Activated CD8-positive, alpha-beta memory T cell treated with anti-CD3 and anti-CD28 coated beads for 36 hours (primary cell): ENCODE data around the gene SLC37A1. TPM values are rescaled to one million over a fixed set of nuclear protein-coding genes. Genes with fewer than 3 reads are reported as not detected.

Experiments used
- CTCF ChIA-PET: fragments of 350-600 bp; sonication (Branson Sonifier 250); formaldehyde crosslinking; loops from one replicate; lab custom pipeline; 2021; ENCODE audit warnings: antibody characterized with exemption; lab: Charles Lee
- POLR2A ChIA-PET: fragments of 350-600 bp; sonication (Branson Sonifier 250); formaldehyde crosslinking; loops from one replicate; lab custom pipeline; 2021; ENCODE audit warnings: antibody characterized with exemption; lab: Charles Lee
- total RNA-seq, 2 experiments: library from RNA; stranded (reverse); gene quantifications; one replicate each; pipeline ENCODE4 v1.2.3, GENCODE V29; 2021

The SLC37A1 gene
- total RNA-seq, 2 experiments from 2014 or later, result 13.6 to 14.8 TPM

GRCh38 chr21:42522271-42522670 lies 8.6 kb downstream of the SLC37A1 start:
- ChIA-PET POLR2A (no interaction called here), CTCF (no interaction called here)

- ChIA-PET CTCF (no interaction called here), POLR2A (no interaction called here)
Observed at GRCh38 chr21:42522771-42523170, 9.1 kb downstream of the SLC37A1 start.

- CTCF ChIA-PET, result no interaction called here
- POLR2A ChIA-PET, result no interaction called here
Observed at GRCh38 chr21:42523211-42523610, 9.6 kb downstream of the SLC37A1 start.

- ChIA-PET CTCF (interaction anchor here (0.9 kb wide), 1 partner anchor 13 kb away, joined by 3 read pairs; no protein-coding TSS in a partner anchor), POLR2A (interaction anchor here (1.1 kb wide), 1 partner anchor 9 kb away, joined by 4 read pairs; no protein-coding TSS in a partner anchor)
Observed at GRCh38 chr21:42523941-42524340, 10.3 kb downstream of the SLC37A1 start.

- CTCF ChIA-PET, result interaction anchor here (0.9 kb wide), 1 partner anchor 12 kb away, joined by 3 read pairs; no protein-coding TSS in a partner anchor
- POLR2A ChIA-PET, result interaction anchor here (1.1 kb wide), 1 partner anchor 10 kb away, joined by 4 read pairs; no protein-coding TSS in a partner anchor
Observed at GRCh38 chr21:42524341-42525028, 10.8 kb downstream of the SLC37A1 start.

GRCh38 chr21:42525029-42525581 lies 11.5 kb downstream of the SLC37A1 start:
- ChIA-PET POLR2A (interaction anchor here (1.0 kb wide), 1 partner anchor 11 kb away, joined by 3 read pairs; the partner anchor contains the start of gene SLC37A1), CTCF (interaction anchor here (0.9 kb wide), 1 partner anchor 12 kb away, joined by 3 read pairs; no protein-coding TSS in a partner anchor)

- ChIA-PET POLR2A (interaction anchor here (1.0 kb wide), 1 partner anchor 12 kb away, joined by 3 read pairs; the partner anchor contains the start of gene SLC37A1), CTCF (interaction anchor here (1.0 kb wide), 1 partner anchor 11 kb away, joined by 3 read pairs; no protein-coding TSS in a partner anchor)
Observed at GRCh38 chr21:42525676-42526378, 12.2 kb downstream of the SLC37A1 start.

GRCh38 chr21:42526379-42526727 lies 12.7 kb downstream of the SLC37A1 start:
- CTCF ChIA-PET, result interaction anchor here (1.0 to 1.1 kb wide), 2 partner anchors 12 to 14 kb away, joined by 3 to 4 read pairs; no protein-coding TSS in a partner anchor
- POLR2A ChIA-PET, result interaction anchor here (0.7 to 2.3 kb wide), 4 partner anchors 12 to 122 kb away, joined by 3 to 8 read pairs (median 3); partner anchors contain the start of gene SLC37A1

GRCh38 chr21:42527127-42527488 lies 13.5 kb downstream of the SLC37A1 start:
- CTCF ChIA-PET, result interaction anchor here (1.0 to 1.2 kb wide), 3 partner anchors 14 to 123 kb away, joined by 3 to 4 read pairs (median 4); no protein-coding TSS in a partner anchor
- POLR2A ChIA-PET, result interaction anchor here (0.5 to 2.3 kb wide), 5 partner anchors 13 to 122 kb away, joined by 3 to 10 read pairs (median 7); partner anchors contain the start of gene SLC37A1

- CTCF ChIA-PET, result interaction anchor here (0.8 to 1.2 kb wide), 4 partner anchors 15 to 123 kb away, joined by 3 to 4 read pairs (median 4); no protein-coding TSS in a partner anchor
- POLR2A ChIA-PET, result interaction anchor here (0.5 to 2.3 kb wide), 4 partner anchors 13 to 123 kb away, joined by 3 to 10 read pairs (median 8); partner anchors contain the start of gene SLC37A1
Observed at GRCh38 chr21:42527489-42528158, 14.0 kb downstream of the SLC37A1 start.

GRCh38 chr21:42530167-42530518 lies 16.5 kb downstream of the SLC37A1 start:
- CTCF ChIA-PET, result interaction anchor here (1.0 kb wide), 1 partner anchor 8 kb away, joined by 3 read pairs; no protein-coding TSS in a partner anchor
- POLR2A ChIA-PET, result no interaction called here

- POLR2A ChIA-PET, result no interaction called here
- CTCF ChIA-PET, result no interaction called here
Observed at GRCh38 chr21:42531771-42532170, 18.1 kb downstream of the SLC37A1 start.

GRCh38 chr21:42532466-42533181 lies 19.0 kb downstream of the SLC37A1 start:
- ChIA-PET CTCF (no interaction called here), POLR2A (no interaction called here)

- CTCF ChIA-PET, result no interaction called here
- POLR2A ChIA-PET, result no interaction called here
Observed at GRCh38 chr21:42533306-42533962, 19.8 kb downstream of the SLC37A1 start.

GRCh38 chr21:42533963-42534355 lies 20.3 kb downstream of the SLC37A1 start:
- CTCF ChIA-PET, result no interaction called here
- POLR2A ChIA-PET, result no interaction called here

GRCh38 chr21:42534421-42535378 lies 21.0 kb downstream of the SLC37A1 start:
- ChIA-PET POLR2A (no interaction called here), CTCF (no interaction called here)
